B cell (primary cell): Measurements from ENCODE around the gene NPEPPS. TPM values are rescaled to one million over a fixed set of nuclear protein-coding genes. Genes with fewer than 3 reads are reported as not detected.
"Not testable (repeated sequence)": the region's sequence is repeated elsewhere in the genome, so short reads cannot be mapped to it uniquely, and the experiment has no call there.

Experiments used
- ATAC-seq: fragments of 200-7000 bp; cut with Tn5 transposase; one replicate; pipeline ENCODE4 v1.10.0; 2021; ENCODE audit warnings: low read depth, mild to moderate bottlenecking, moderate number of reproducible peaks, moderate library complexity
- CTCF ChIA-PET: fragments of 350-600 bp; sonication (Branson Sonifier 250); formaldehyde crosslinking; loops from one replicate; lab custom pipeline; 2021; ENCODE audit warnings: antibody characterized with exemption, inconsistent platforms; lab: Charles Lee
- POLR2A ChIA-PET: fragments of 350-600 bp; sonication (Branson Sonifier 250); formaldehyde crosslinking; loops from one replicate; lab custom pipeline; 2021; ENCODE audit warnings: antibody characterized with exemption; lab: Charles Lee
- DNase-seq: peaks from one replicate; pipeline ENCODE4 v3.0.0; 2013
- H2AFZ ChIP-seq: 2 replicates; pipeline ENCODE4 v1.6.1; 2012; ENCODE audit warnings: mild to moderate bottlenecking, low read depth, low read length; ENCODE audit not compliant: insufficient read depth, poor library complexity, severe bottlenecking
- H3K27ac ChIP-seq, 2 donors: 1 replicate in 1 of 2; 2 replicates in 1 of 2; pipeline ENCODE4 v1.5.1; 2012 to 2013; ENCODE audit warnings: low read length in 2 of 2, mild to moderate bottlenecking in 2 of 2, moderate library complexity in 1 of 2
- H3K27me3 ChIP-seq, 4 experiments: fragments of 200-600 bp in 1 of 4; sonication (generic) in 1 of 4; replicated peaks in 1 of 4; 1 replicate in 2 of 4; 2 replicates in 2 of 4; pipeline versions ENCODE4 v1.6.1 to v1.7.0; 2013 to 2016; ENCODE audit warnings: low read length in 3 of 4, mild to moderate bottlenecking in 2 of 4, mixed read lengths in 1 of 4, moderate library complexity in 1 of 4; ENCODE audit not compliant: insufficient read depth in 4 of 4, control insufficient read depth in 3 of 4; ENCODE audit errors: control extremely low read depth in 1 of 4
- H3K36me3 ChIP-seq, 2 experiments: replicated peaks in 1 of 2; 1 replicate in 1 of 2; 2 replicates in 1 of 2; pipeline versions ENCODE4 v1.6.1 to v1.7.1; 2013; ENCODE audit warnings: low read length in 1 of 2; ENCODE audit not compliant: insufficient read depth in 2 of 2, control insufficient read depth in 1 of 2; ENCODE audit errors: control extremely low read depth in 1 of 2, extremely low read depth in 1 of 2
- H3K4me1 ChIP-seq, 2 donors: fragments of 200-600 bp in 1 of 2; sonication (generic) in 1 of 2; 1 replicate in 1 of 2; 2 replicates in 1 of 2; pipeline versions ENCODE4 v1.5.1 to v1.6.1; 2013 to 2017; ENCODE audit warnings: low read length in 2 of 2; ENCODE audit not compliant: control insufficient read depth in 2 of 2, insufficient read depth in 2 of 2
- H3K4me2 ChIP-seq: replicated peaks from 2 replicates; pipeline ENCODE3; 2012; ENCODE audit warnings: mild to moderate bottlenecking, low read depth, low read length; ENCODE audit not compliant: poor library complexity, severe bottlenecking
- H3K4me3 ChIP-seq, 5 experiments: fragments of 200-600 bp in 1 of 5; sonication (generic) in 1 of 5; 1 replicate in 3 of 5; 2 replicates in 2 of 5; pipeline versions ENCODE4 v1.5.1 to v1.7.0; 2011 to 2016; ENCODE audit warnings: low read length in 4 of 5, mild to moderate bottlenecking in 4 of 5, low read depth in 2 of 5, control low read depth in 1 of 5, moderate library complexity in 1 of 5; ENCODE audit not compliant: insufficient read depth in 1 of 5; ENCODE audit errors: control extremely low read depth in 1 of 5, extremely low read depth in 1 of 5
- H3K79me2 ChIP-seq: fragments of 200-600 bp; sonication (generic); one replicate; pipeline ENCODE4 v1.6.0; 2016; ENCODE audit warnings: low read length; ENCODE audit not compliant: control insufficient read depth, insufficient read depth
- H3K9ac ChIP-seq: fragments of 200-600 bp; sonication (generic); 2 replicates; pipeline ENCODE4 v1.6.1; 2017; ENCODE audit warnings: mild to moderate bottlenecking, low read length, moderate library complexity
- H3K9me3 ChIP-seq, 3 donors: one replicate each; pipeline versions ENCODE4 v1.6.1 to v1.7.1; 2013; ENCODE audit warnings: low read length in 2 of 3; ENCODE audit not compliant: control insufficient read depth in 2 of 3, insufficient read depth in 1 of 3; ENCODE audit errors: control extremely low read depth in 1 of 3
- H4K20me1 ChIP-seq: 2 replicates; pipeline ENCODE4 v1.6.0; 2012; ENCODE audit warnings: mild to moderate bottlenecking, low read length; ENCODE audit not compliant: insufficient read depth, control insufficient read depth, poor library complexity, severe bottlenecking
- H3K27ac Mint-ChIP-seq: one replicate; pipeline ENCODE4 v1.8.0; 2021; ENCODE audit warnings: mixed read lengths
- H3K27me3 Mint-ChIP-seq: one replicate; pipeline ENCODE4 v1.8.0; 2021; ENCODE audit warnings: mixed read lengths
- H3K4me1 Mint-ChIP-seq: one replicate; pipeline ENCODE4 v1.8.0; 2021; ENCODE audit warnings: mixed read lengths
- H3K4me3 Mint-ChIP-seq: one replicate; pipeline ENCODE4 v1.8.0; 2021; ENCODE audit warnings: mixed read lengths
- H3K9me3 Mint-ChIP-seq: one replicate; pipeline ENCODE4 v1.8.0; 2022; ENCODE audit warnings: mixed read lengths; ENCODE audit not compliant: insufficient read depth
- WGBS: methylation state at CpG from one replicate; pipeline ENCODE4 v1.1.5; 2013; ENCODE audit warnings: missing lambda C conversion rate; ENCODE audit not compliant: insufficient coverage; 5-methylcytosine and 5-hydroxymethylcytosine counted together
- intact Hi-C: fragments of 100-400 bp; cut with micrococcal nuclease; formaldehyde crosslinking; loops from one replicate; pipeline ENCODE4 v1.10.0; 2022
- polyA minus RNA-seq: library from RNA; depleted of rRNA, polyadenylated mRNA; stranded (reverse); fragments of >200 nt; gene quantifications from 2 replicates; pipeline ENCODE4 v1.2.3, GENCODE V29; 2012
- polyA plus RNA-seq: library from polyadenylated mRNA; depleted of rRNA; stranded (reverse); fragments of >200 nt; gene quantifications from 2 replicates; pipeline ENCODE4 v1.2.3, GENCODE V29; 2012
- total RNA-seq, 2 donors: library from RNA; stranded (reverse); fragments of 120-200 nt in 1 of 2; gene quantifications; 1 replicate in 1 of 2; 2 replicates in 1 of 2; pipeline versions ENCODE4 v1.2.3 to v1.2.4, GENCODE V29; 2013 to 2022

Gene NPEPPS, protein sequence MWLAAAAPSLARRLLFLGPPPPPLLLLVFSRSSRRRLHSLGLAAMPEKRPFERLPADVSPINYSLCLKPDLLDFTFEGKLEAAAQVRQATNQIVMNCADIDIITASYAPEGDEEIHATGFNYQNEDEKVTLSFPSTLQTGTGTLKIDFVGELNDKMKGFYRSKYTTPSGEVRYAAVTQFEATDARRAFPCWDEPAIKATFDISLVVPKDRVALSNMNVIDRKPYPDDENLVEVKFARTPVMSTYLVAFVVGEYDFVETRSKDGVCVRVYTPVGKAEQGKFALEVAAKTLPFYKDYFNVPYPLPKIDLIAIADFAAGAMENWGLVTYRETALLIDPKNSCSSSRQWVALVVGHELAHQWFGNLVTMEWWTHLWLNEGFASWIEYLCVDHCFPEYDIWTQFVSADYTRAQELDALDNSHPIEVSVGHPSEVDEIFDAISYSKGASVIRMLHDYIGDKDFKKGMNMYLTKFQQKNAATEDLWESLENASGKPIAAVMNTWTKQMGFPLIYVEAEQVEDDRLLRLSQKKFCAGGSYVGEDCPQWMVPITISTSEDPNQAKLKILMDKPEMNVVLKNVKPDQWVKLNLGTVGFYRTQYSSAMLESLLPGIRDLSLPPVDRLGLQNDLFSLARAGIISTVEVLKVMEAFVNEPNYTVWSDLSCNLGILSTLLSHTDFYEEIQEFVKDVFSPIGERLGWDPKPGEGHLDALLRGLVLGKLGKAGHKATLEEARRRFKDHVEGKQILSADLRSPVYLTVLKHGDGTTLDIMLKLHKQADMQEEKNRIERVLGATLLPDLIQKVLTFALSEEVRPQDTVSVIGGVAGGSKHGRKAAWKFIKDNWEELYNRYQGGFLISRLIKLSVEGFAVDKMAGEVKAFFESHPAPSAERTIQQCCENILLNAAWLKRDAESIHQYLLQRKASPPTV
- total RNA-seq (160 and 171 TPM in 2 replicates), polyA plus RNA-seq (47.8 and 72.9 TPM in 2 replicates), polyA minus RNA-seq (37.2 and 49.4 TPM in 2 replicates)
- 51.4 TPM for total RNA-seq (2013)

DNA sequence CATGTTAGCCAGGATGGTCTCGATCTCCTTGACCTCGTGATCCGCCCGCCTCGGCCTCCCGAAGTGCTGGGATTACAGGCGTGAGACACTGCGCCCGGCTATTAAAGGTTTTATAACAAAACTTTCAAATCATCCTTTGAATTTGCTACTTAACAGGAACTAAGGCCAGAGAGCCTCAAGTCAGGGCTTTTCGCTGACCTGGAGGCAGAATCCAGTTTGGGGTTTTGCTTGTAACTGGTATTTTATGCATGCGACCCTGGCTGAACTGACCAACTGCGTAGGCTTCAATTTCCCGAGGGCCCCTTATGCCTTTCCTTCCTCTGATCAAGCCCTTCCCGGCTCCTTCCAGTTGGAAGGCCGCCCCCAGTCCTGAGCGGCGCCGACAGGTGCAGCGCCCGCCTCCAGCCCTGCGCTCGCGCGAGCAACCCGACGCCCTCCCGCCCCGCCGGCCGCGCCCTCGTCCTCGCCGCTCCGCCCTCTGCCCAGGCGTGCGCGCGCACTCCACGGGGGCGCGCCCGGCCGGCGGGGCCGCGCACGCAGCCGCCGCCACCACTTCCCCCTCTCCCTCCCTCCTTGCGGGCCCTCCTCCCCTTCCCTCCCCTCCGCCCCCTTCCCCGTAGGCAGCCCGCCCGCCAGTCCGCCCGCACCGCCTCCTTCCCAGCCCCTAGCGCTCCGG lies at the start of gene NPEPPS:
Gene NPEPPS, plus strand, starts transcription at position 552 of the 676 bp plus-strand sequence. CDS start 193 bp downstream, outside the sequence.
- H3K27ac ChIP-seq: peak within 1 kb of the TSS; percentile 54 to 59
- peak; percentile 94 for DNase-seq
- peaks cover 12% of the 10 kb centered on the region for H3K4me1 Mint-ChIP-seq
- CTCF ChIA-PET, H3K36me3 ChIP-seq, intact Hi-C loops, H3K9me3 ChIP-seq, H3K4me1 ChIP-seq, POLR2A ChIA-PET, H3K79me2 ChIP-seq, H3K9me3 Mint-ChIP-seq, H3K27me3 ChIP-seq, H3K27me3 Mint-ChIP-seq, H4K20me1 ChIP-seq: not testable (repeated sequence)
- H3K4me3 Mint-ChIP-seq: peak within 1 kb of the TSS; percentile 94
- peak within 1 kb of the TSS in 4 of 5 experiments; percentile 43 to 62 (median 52) for H3K4me3 ChIP-seq
- WGBS: 19% methylated on average over 28 of the region's 60 CpGs
- H2AFZ ChIP-seq: peak within 1 kb of the TSS; percentile 74
- peak within 1 kb of the TSS; percentile 67 for H3K4me2 ChIP-seq
- peak; percentile 83 for ATAC-seq
- peak within 1 kb of the TSS; percentile 93 for H3K27ac Mint-ChIP-seq
- peak within 1 kb of the TSS; percentile 53 for H3K9ac ChIP-seq

DNA sequence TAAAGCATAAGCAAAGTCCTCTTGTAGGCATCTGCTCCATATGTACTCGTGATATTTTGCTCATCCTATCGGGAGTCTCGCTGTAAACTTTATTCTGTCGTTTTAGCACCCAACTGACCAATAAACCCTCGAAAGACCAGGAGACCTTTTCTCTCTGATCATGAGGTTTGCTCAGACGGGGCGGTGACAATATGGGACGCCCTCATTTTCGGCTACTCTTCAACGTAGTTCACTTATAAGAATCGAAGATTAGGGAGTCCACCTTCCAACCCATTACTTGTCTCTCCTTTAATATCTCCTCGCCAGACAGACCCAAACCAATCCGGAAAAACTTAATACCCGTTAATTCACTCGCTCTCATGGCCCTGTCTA lies 39.1 kb upstream of the NPEPPS start:
- Histone ChIP-seq H2AFZ (peak overlapping the region; percentile 78), H3K9ac (peak overlapping the region; percentile 64), H3K4me2 (peak overlapping the region; percentile 62), H3K27ac (peak overlapping the region; percentile 78 to 82), H3K4me3 (peak overlapping the region in 4 of 5 experiments; percentile 50 to 59 (median 56))
- ATAC-seq, H3K27me3 ChIP-seq, H3K36me3 ChIP-seq, H3K9me3 ChIP-seq, POLR2A ChIA-PET, H3K4me1 ChIP-seq, H3K9me3 Mint-ChIP-seq, CTCF ChIA-PET, H3K79me2 ChIP-seq, H3K4me1 Mint-ChIP-seq, intact Hi-C loops, H4K20me1 ChIP-seq, H3K27me3 Mint-ChIP-seq: not testable (repeated sequence)
- H3K27ac Mint-ChIP-seq: peak overlapping the region; percentile 97
- peak overlapping the region; percentile 93 for H3K4me3 Mint-ChIP-seq
- 25% methylated on average over 4 of the region's 15 CpGs for WGBS
- peak; percentile 37 for DNase-seq

DNA sequence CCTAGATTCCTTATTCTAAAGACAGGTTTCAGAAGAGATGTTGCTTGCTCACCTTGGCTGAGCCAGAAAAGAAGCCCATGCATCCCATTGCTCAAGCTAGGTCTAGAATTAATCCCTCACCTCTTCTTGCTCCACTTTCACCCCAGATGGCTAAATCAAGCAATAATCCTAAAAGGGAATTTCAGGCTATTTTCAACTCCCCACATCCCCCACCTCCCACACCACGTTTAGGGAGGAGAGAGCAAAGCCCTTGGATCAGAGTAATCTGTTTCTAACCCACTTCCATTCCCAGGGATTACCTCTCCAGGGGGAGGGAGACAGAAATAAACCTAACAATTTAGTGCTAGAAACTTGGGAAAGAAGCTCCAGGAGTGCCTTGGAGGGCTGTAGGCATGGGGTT lies 31.8 kb upstream of the NPEPPS start:
- H4K20me1 ChIP-seq, H3K27me3 Mint-ChIP-seq, H3K9me3 ChIP-seq, H2AFZ ChIP-seq, intact Hi-C loops, CTCF ChIA-PET, H3K4me1 Mint-ChIP-seq, H3K4me3 ChIP-seq, H3K27me3 ChIP-seq, DNase-seq, H3K79me2 ChIP-seq, H3K36me3 ChIP-seq, H3K4me3 Mint-ChIP-seq, H3K9me3 Mint-ChIP-seq, H3K27ac ChIP-seq, H3K27ac Mint-ChIP-seq, POLR2A ChIA-PET, H3K9ac ChIP-seq, H3K4me1 ChIP-seq, H3K4me2 ChIP-seq, ATAC-seq: not testable (repeated sequence)
- WGBS: no CpG with 5 or more reads among the region's 1 CpG
